GM21737 (cell line): ENCODE measurements around the gene MCL1.

Experiments
- ATAC-seq: cut with Tn5 transposase; IDR thresholded peaks from one replicate; pipeline ENCODE4 v1.9.1; 2021; ENCODE audit warnings: mild to moderate bottlenecking, moderate library complexity; ENCODE audit not compliant: unreplicated experiment

MCL1 gene

GRCh38 chr1:150558761-150559655 is 20.4 kb downstream of the MCL1 start:
- no peak for ATAC-seq

- no peak for ATAC-seq
Measured at GRCh38 chr1:150558303-150558704, 21.1 kb downstream of the MCL1 start.

- no peak for ATAC-seq
Measured at GRCh38 chr1:150557813-150558212, 21.6 kb downstream of the MCL1 start.

DNA sequence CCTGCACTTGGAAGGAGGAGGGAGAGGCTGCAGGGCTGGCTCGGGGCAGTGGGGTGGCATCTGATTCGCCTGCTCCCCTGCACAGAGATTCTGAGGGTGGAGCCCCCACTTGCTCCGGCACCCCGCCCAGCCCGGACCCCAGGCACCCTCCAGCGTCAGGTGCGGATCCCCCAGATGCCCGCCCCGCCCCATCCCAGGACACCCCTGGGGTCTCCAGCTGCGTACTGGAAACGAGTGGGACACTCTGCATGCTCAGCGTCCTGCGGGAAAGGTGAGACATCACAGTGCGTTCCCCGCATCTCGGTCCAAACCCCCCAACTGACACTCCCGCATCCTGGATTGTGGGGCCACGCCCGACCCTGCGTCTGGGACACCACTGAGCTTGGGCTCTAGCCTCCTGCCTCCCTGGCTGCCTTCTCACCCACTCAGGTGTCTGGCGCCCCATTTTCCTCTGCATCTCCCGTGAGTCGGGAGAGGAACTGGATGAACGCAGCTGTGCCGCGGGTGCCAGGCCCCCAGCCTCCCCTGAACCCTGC is 22.3 kb downstream of the MCL1 start:
- no peak for ATAC-seq

- no peak for ATAC-seq
Measured at GRCh38 chr1:150555971-150556865, 23.2 kb downstream of the MCL1 start.

DNA sequence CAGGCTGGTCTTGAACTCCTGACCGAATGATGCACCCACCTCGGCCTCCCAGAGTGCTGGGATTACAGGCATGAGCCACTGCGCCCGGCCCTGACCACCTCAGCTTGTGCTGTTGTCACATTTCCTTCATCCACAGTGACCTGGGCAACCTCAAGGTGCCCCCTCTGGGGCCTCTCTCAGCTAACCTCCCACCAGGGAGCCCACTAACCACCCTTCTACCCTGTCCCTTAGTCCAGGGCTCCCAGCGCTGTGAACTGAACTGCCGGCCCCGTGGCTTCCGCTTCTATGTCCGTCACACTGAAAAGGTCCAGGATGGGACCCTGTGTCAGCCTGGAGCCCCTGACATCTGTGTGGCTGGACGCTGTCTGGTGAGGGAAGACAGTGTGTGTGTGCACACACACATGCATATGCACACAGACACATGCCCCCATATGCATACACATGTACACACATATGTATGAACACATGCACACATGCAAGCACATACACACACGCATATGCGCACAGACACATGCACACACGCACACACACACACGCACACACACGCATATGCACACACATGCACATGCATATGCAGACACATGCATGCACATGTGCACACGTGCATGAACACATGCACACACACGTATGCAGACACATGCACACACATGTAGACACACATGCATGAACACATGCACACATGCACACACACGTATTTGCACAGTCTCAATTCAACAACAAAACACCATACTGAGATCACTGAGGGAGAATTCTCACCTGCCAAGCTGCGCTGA is 24.0 kb downstream of the MCL1 start:
- no peak for ATAC-seq

- no peak for ATAC-seq
Measured at GRCh38 chr1:150554086-150554452, 25.3 kb downstream of the MCL1 start.

GRCh38 chr1:150553392-150554085 is 25.9 kb downstream of the MCL1 start:
- ATAC-seq = no peak

- no peak for ATAC-seq
Measured at GRCh38 chr1:150552911-150553289, 26.5 kb downstream of the MCL1 start.

DNA sequence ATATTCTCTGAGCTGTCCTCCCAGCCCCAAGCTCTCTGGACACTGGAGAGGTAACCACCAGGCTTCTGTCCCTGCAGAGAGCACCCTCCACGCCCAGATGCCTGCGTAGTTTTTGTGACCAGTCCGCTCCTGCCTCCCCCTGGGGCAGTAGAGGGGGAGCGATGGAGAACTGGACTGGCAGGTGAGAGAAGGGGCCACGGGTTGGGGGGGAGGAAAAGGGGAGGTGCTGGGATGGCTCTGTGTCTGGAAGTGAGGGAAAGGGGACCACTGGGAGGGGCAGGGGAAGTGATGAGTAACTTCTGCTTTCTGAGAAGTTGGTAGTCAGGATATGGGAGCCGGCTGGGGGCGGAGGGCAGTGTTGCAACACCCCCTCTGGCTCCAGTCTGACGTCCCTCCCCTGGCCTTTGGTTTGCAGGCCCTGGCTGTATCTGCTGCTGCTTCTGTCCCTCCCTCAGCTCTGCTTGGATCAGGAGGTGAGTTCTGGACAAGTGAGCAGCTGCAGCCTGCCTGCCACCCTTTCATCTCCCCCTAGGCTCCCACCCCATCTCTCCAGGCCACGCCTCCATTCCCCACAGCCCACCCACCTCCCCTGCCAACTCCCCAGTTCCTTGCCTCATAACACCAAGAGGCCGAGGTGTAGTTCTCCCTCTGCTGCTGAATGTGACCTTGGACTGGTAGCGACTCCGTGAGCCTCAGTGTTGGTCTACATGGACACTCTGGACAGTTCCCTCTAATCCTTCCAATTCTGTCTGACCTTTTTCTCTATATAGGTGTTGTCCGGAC is 27.1 kb downstream of the MCL1 start:
- no peak for ATAC-seq

DNA sequence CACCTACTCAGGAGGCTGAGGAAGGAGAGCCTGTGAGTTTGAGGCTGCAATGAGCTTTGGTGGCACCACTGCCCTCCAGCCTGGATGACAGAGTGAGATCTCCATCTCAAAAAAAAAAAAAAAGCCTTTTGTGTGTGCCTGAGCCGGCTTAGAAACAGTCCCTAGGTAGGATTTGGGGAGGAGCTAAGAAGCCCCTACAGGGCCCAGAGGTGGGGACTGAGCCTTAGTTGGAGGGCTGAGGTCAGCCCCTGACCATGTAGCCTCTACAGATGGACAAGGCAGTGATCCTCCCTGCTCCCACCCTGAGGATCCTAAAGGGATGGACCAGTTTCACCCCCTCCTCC is 27.7 kb downstream of the MCL1 start:
- ATAC-seq = no peak

GRCh38 chr1:150551051-150551783 is 28.2 kb downstream of the MCL1 start:
- no peak for ATAC-seq

DNA sequence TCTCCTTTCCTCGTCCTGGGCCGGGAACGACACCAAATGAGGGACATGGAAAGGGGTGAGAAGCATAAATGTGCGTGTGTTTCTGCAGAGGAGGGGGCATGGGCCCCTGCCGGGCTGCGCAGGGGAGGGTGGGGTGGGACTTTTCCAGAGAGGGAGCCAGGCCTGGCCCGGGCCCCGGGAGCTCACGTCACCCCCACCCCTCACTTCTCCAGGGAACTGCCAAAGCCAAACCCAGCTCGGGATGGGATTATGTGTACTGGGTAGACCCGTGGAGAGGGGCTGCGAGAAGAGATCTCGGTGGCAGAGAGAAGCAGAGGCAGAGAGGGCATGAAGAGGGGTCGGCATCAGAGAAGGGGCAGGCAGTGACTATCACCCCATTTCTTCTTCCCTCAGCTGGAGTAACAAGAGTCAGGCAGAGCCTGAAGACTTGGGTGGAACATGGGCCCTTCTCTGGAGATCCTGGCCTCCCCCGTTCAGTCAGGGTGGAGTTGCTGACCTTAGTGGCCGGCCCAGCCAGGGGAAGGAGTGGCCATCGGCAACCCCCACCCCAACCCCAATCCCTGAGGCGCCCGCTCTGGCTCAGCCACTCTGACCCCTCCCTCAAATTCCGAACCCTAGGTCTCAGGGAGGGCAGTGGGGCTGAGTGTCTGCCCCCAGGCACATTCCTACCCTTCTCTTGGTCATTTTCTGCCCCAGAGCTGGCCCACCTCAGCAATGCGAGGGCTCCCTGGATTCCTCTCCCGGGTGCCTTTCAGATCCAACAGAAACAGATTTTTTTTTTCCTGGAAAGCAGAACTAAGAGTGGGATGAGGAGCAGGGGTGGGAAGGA is 29.0 kb downstream of the MCL1 start:
- ATAC-seq = no peak

GRCh38 chr1:150549496-150550221 is 29.8 kb downstream of the MCL1 start:
- no peak for ATAC-seq

DNA sequence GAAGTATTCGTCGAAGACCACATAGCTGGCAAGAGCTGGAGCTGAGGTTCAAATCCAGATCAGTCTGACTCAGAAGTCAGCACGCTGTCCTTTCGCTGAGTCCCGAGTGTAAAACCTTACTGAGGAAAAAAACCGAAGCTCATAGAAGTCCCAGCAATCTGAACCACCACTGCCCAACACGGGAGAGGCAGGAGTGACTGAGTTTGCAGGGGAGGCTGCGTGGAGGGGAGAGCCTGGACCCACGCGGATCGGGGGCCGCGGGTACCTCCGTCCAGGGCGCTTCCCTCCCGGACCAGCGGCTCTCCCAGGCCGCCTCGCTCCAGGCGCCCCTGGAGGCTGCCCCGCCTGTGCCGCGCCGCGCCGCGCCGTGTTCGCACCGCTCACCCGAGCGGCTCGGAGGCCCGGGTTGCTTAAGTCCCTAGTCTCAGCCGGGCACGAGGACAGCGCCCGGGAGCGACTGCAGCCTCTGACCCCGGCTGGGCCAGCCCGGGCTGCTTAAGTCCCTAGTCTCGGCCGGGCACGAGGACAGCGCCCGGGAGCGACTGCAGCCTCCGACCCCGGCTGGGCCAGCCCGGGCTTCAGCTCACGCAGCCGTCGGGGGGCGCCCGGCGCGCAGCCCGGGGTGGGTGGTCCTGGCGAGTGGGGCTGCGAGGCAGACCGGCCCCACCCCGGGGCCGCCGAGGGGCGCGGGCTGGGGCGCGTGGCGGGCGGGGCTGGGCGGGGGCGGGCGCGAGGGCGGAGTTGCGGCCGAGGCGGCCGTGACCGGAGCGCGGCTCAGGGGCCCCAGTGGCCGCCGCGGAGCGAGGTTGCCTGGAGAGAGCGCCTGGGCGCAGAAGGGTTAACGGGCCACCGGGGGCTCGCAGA is 30.5 kb downstream of the MCL1 start, which contains the start of gene ADAMTSL4:
ADAMTSL4 (plus strand) TSS at position 777 of the 864 bp plus-strand sequence. CDS start 2,881 bp downstream, outside the sequence.
- ATAC-seq = no peak

DNA sequence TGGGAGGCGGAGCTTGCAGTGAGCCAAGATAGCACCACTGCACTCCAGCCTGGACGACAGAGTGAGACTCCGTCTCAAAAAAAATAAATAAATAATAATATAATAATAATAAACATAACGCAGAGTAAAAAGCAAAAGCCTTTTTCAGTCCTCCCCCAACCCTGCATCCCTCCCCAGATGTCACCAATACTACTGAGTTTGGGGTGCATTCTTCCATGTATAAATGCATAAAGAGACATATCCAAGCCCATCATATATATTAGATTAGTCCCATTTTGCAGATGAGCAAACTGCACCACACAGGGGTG is 31.1 kb downstream of the MCL1 start:
- no peak for ATAC-seq
